GM13976 (cell line): Measurements from ENCODE around the gene AGBL1.

Source experiments
- DNase-seq: peaks from one replicate; pipeline ENCODE4 v3.0.0; 2012; ENCODE audit warnings: low spot score
- in situ Hi-C: fragments of 300-500 bp; cut with MboI; formaldehyde crosslinking; loops from one replicate; pipeline ENCODE4 v1.12.0; 2022; ENCODE audit warnings: low sequenced_read_pairs, mixed read lengths, inconsistent platforms; ENCODE audit not compliant: unreplicated experiment
- TF ChIP-seq, protein P1 (sequence below): IDR thresholded peaks from 2 replicates; pipeline ENCODE4 v1.5.1; 2012; ENCODE audit warnings: borderline replicate concordance, mild to moderate bottlenecking; ENCODE audit not compliant: insufficient read depth; ENCODE audit errors: extremely low read depth, missing control alignments, control extremely low read depth

The AGBL1 gene

DNA sequence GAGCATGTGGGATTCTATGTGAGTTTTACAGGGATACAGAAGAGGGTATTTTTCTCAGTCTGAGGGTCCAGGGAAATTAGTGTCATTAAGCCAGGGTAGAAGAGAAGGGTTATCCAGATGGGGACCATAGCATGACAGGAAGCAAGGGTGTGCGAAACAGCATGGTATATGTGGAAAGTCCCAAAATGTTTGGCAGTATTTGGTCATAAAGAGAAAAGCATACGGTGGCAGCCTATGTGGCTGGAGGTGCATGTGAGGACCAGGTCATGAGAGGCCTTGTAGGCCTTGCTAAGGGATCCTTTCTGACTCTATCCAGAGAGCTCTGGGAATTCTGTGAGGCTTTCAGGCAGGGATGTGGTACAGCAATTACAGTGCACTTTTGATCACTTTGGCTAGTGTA lies 411.4 kb downstream of the AGBL1 start:
- DNase-seq = no peak
- in situ Hi-C loops = no loop called here
- TF ChIP-seq, protein P1, sequence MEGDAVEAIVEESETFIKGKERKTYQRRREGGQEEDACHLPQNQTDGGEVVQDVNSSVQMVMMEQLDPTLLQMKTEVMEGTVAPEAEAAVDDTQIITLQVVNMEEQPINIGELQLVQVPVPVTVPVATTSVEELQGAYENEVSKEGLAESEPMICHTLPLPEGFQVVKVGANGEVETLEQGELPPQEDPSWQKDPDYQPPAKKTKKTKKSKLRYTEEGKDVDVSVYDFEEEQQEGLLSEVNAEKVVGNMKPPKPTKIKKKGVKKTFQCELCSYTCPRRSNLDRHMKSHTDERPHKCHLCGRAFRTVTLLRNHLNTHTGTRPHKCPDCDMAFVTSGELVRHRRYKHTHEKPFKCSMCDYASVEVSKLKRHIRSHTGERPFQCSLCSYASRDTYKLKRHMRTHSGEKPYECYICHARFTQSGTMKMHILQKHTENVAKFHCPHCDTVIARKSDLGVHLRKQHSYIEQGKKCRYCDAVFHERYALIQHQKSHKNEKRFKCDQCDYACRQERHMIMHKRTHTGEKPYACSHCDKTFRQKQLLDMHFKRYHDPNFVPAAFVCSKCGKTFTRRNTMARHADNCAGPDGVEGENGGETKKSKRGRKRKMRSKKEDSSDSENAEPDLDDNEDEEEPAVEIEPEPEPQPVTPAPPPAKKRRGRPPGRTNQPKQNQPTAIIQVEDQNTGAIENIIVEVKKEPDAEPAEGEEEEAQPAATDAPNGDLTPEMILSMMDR = no peak

DNA sequence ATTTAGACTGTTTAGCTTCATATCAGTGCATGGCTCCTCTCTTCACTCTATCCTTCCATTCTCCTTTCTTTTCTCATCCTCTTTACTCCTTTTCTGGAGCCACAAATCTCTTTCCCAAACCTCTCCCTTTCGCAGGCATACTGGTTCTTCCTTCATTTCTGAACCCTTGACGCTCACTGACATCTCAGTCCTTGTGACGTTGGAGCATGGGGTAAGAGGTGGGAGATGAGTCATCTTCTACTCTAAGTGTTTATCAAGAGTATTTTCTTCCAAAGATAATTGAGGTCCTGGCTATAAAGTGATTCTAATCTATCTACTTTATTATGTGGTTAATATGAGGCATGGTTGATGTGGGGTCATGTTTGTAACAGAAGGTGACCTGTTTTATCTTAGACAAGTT lies 414.2 kb downstream of the AGBL1 start:
- in situ Hi-C loops = no loop called here
- DNase-seq = no peak
- TF ChIP-seq, protein P1 = no peak

DNA sequence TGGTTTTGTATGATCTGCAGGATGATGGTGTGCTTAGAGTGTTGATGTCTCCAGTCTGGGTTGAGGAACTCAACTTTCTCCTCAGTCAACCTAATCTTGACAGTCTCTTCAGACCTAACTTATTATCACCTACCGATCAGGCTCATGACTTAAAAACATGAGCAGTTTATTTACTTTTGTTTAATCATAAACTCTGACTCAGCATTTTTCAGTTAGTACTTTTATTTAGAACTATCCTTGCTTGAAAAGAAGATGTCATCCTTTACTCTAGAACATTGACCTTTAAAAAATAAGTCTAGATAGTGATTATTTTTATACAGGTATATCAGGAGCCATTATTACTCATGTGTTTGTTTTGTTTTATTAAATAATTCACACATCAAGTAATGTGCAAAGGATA lies 414.8 kb downstream of the AGBL1 start:
- TF ChIP-seq, protein P1 = no peak
- DNase-seq = no peak
- in situ Hi-C loops = no loop called here

DNA sequence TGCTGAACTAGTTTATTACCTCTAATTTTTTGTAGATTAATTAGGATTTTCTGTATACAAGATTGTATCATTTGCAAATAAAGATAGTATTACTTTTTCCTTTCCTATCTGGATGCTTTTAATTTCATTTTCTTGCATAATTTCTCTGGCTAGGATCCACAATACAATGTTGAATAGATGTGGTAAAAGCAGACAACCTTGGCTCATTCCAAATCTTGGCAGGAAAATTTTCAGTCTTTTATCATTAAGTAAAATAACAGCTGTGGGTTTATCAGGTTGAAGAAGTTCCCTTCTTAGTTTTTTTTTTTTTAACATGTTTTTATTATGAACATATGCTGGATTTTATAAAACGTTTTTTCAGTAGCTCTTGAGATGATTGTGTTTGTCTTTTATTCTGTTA lies 422.6 kb downstream of the AGBL1 start:
- in situ Hi-C loops = no loop called here
- no peak for DNase-seq
- TF ChIP-seq, protein P1 = no peak

DNA sequence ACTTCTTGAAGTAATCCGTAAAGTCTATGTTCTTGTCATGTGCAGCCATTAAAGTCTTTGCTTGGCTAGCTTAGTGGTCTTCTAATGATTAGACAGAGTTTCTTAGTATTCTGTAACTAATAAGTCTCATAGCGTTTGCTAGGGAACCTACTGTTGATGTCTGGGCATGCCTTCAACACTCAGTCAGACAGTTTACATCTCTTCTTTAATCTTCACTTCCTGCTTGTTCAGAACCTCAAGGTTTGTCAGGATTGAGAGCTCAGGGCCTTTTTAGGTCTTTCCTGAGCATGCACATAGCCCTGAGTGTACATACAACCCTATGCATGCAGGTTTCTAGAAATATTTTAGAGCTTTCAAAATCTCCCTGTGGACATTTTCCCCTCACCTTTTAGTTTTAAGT lies 426.3 kb downstream of the AGBL1 start:
- TF ChIP-seq, protein P1 = no peak
- in situ Hi-C loops = no loop called here
- DNase-seq = no peak

DNA sequence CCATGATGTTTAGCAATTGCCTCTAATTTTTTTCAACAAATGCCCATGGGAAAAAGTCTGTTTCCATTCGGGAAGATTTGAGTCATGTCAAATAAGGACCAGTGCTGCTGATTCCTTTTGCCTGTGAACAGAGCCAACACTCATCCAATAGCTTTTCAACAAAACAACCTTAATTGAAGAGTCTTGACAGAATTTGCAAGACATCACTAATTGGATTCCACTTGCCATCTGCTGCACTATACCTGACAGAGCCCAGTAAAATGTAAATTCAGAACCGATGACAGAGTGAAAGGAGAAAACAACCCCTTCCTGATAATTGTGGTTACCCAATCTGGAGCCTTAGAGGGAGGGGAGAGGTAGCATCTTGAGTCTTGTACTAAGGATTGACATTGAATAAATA lies 426.7 kb downstream of the AGBL1 start:
- in situ Hi-C loops = no loop called here
- DNase-seq = no peak
- TF ChIP-seq, protein P1 = no peak

DNA sequence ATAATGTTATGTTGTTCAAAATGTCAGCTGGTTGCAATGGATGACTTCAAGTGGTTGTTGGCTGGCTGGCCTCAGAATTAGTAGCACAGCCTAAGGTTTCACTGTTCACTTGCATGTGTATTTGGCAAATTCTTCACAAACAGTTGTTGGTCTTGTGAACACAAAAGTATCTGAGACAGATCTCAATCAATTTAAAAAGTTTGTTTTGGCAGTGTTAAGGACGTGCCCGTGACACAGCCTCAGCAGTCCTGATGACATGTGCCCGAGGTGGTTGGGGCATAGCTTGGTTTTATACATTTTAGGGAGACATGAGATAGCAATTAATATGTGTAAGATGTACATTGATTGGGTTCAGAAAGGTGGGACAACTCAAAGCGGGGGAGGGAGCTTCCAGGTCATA lies 436.0 kb downstream of the AGBL1 start:
- in situ Hi-C loops = no loop called here
- TF ChIP-seq, protein P1 = no peak
- DNase-seq = no peak
